Mesenchymal stem cell (in vitro differentiated cells and primary cell): Measurements from ENCODE around the gene RBM19.

Source experiments
- DNase-seq: peaks from one replicate; pipeline ENCODE4 v3.0.0-alpha.2; 2013
- H2AFZ ChIP-seq: one replicate; pipeline ENCODE4 v1.6.1; 2013; ENCODE audit warnings: low read depth, mild to moderate bottlenecking, control low read depth, inconsistent platforms, low read length, moderate library complexity
- H2AK5ac ChIP-seq: 2 replicates; pipeline ENCODE4 v1.6.1; 2013; ENCODE audit warnings: low read length, moderate library complexity, mild to moderate bottlenecking, inconsistent platforms; ENCODE audit not compliant: severe bottlenecking
- H2BK120ac ChIP-seq: one replicate; pipeline ENCODE4 v1.6.1; 2013; ENCODE audit warnings: low read depth, mild to moderate bottlenecking, inconsistent platforms, low read length, moderate library complexity
- H2BK12ac ChIP-seq, 2 experiments: one replicate each; pipeline ENCODE4 v1.6.1; 2013; ENCODE audit warnings: inconsistent platforms in 2 of 2, low read length in 2 of 2, mild to moderate bottlenecking in 2 of 2, moderate library complexity in 2 of 2, control low read depth in 1 of 2
- H2BK15ac ChIP-seq: one replicate; pipeline ENCODE4 v1.6.1; 2013; ENCODE audit warnings: mild to moderate bottlenecking, low read depth, inconsistent platforms; ENCODE audit not compliant: poor library complexity, severe bottlenecking
- H2BK5ac ChIP-seq: 2 replicates; pipeline ENCODE4 v1.6.1; 2013; ENCODE audit warnings: low read depth, mild to moderate bottlenecking, low read length, control low read depth, inconsistent platforms; ENCODE audit not compliant: poor library complexity, severe bottlenecking
- H3K14ac ChIP-seq, 2 experiments: one replicate each; pipeline ENCODE4 v1.6.1; 2013; ENCODE audit warnings: inconsistent platforms in 2 of 2, low read length in 2 of 2, control low read depth in 1 of 2, mild to moderate bottlenecking in 1 of 2, moderate library complexity in 1 of 2
- H3K18ac ChIP-seq, 2 experiments: one replicate each; pipeline ENCODE4 v1.6.1; 2013; ENCODE audit warnings: inconsistent platforms in 2 of 2, low read length in 2 of 2, control low read depth in 1 of 2, low read depth in 1 of 2, mild to moderate bottlenecking in 1 of 2
- H3K23ac ChIP-seq, 2 experiments: one replicate each; pipeline ENCODE4 v1.6.1; 2013; ENCODE audit warnings: inconsistent platforms in 2 of 2, low read length in 2 of 2, mild to moderate bottlenecking in 2 of 2, moderate library complexity in 2 of 2, control low read depth in 1 of 2
- H3K27ac ChIP-seq: 2 replicates; pipeline ENCODE4 v1.5.1; 2013; ENCODE audit warnings: mild to moderate bottlenecking, moderate library complexity, low read length, control low read depth, inconsistent platforms; ENCODE audit not compliant: poor library complexity, severe bottlenecking
- H3K27me3 ChIP-seq, 2 experiments: 2 replicates each; pipeline versions ENCODE4 v1.6.1 to v1.7.0; 2013; ENCODE audit warnings: low read length in 2 of 2, mild to moderate bottlenecking in 2 of 2, moderate library complexity in 2 of 2, control low read depth in 1 of 2, inconsistent platforms in 1 of 2; ENCODE audit not compliant: control insufficient read depth in 1 of 2, insufficient read depth in 1 of 2
- H3K36me3 ChIP-seq, 2 experiments: 2 replicates each; pipeline versions ENCODE4 v1.6.1 to v1.7.0; 2013; ENCODE audit warnings: low read length in 2 of 2, control low read depth in 1 of 2, inconsistent platforms in 1 of 2, low read depth in 1 of 2, mild to moderate bottlenecking in 1 of 2; ENCODE audit not compliant: insufficient read depth in 2 of 2, control insufficient read depth in 1 of 2
- H3K4ac ChIP-seq, 2 experiments: one replicate each; pipeline ENCODE4 v1.6.1; 2013; ENCODE audit warnings: inconsistent platforms in 2 of 2, low read length in 2 of 2, mild to moderate bottlenecking in 2 of 2, moderate library complexity in 2 of 2, control low read depth in 1 of 2, low read depth in 1 of 2
- H3K4me1 ChIP-seq: 2 replicates; pipeline ENCODE4 v1.6.1; 2013; ENCODE audit warnings: low read depth, low read length, control low read depth; ENCODE audit not compliant: control insufficient read depth, insufficient read depth
- H3K4me2 ChIP-seq: 2 replicates; pipeline ENCODE4 v1.6.1; 2013; ENCODE audit warnings: low read length, mild to moderate bottlenecking, inconsistent platforms; ENCODE audit not compliant: poor library complexity, severe bottlenecking
- H3K4me3 ChIP-seq, 2 experiments: 2 replicates each; pipeline versions ENCODE4 v1.5.1 to v1.7.0; 2013; ENCODE audit warnings: low read length in 2 of 2, mild to moderate bottlenecking in 2 of 2, control low read depth in 1 of 2, low read depth in 1 of 2; ENCODE audit not compliant: insufficient read depth in 1 of 2
- H3K79me1 ChIP-seq: replicated peaks from 2 replicates; pipeline ENCODE4 v1.6.1; 2013; ENCODE audit warnings: mild to moderate bottlenecking, control low read depth, low read length, inconsistent platforms; ENCODE audit not compliant: poor library complexity, severe bottlenecking
- H3K9ac ChIP-seq: 2 replicates; pipeline ENCODE4 v1.7.0; 2013; ENCODE audit warnings: mild to moderate bottlenecking, low read length, moderate library complexity
- H3K9me3 ChIP-seq: 2 replicates; pipeline ENCODE4 v1.7.0; 2013; ENCODE audit warnings: mild to moderate bottlenecking, low read length; ENCODE audit not compliant: control insufficient read depth
- H4K8ac ChIP-seq: one replicate; pipeline ENCODE4 v1.6.1; 2013; ENCODE audit warnings: inconsistent platforms, mild to moderate bottlenecking, low read length, moderate library complexity
- H4K91ac ChIP-seq: one replicate; pipeline ENCODE4 v1.6.1; 2013; ENCODE audit warnings: mild to moderate bottlenecking, low read length, inconsistent platforms
- WGBS: methylation state at CpG from one replicate; pipeline ENCODE4 v1.1.7; 2013; ENCODE audit warnings: mixed read lengths; 5-methylcytosine and 5-hydroxymethylcytosine counted together

Gene RBM19

DNA sequence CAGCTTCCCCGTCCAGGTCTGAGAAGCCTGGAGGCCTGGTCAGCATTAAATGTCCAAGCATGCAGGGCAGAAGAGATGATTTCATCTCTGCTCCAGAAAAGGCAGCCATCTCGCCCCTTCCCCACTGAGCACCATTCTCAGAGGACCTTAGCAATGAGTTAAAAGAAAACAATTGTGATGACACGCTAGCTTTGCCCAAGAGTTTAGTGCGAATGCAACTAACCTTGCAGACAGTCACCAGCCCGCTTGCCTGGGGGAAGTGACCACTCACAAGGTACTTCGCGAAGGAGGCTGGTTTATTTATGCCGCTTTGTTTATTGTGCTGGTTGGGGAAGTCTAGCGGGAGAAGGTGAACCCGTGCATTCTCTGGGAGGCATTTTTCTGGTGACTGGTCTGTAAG lies 170.7 kb downstream of the RBM19 start:
- Histone ChIP-seq H3K36me3 (no peaks in the 10 kb centered on the region), H3K14ac (no peak overlapping the region), H3K79me1 (no peaks in the 10 kb centered on the region), H2AFZ (no peak overlapping the region), H2BK5ac (no peak overlapping the region), H3K4me1 (no peaks in the 10 kb centered on the region), H3K23ac (no peak overlapping the region), H4K8ac (no peak overlapping the region), H3K4ac (no peak overlapping the region), H3K18ac (no peak overlapping the region), H3K27me3 (peaks cover 15 to 65% of the 10 kb centered on the region in 2 experiments), H2BK120ac (no peak overlapping the region), H4K91ac (no peak overlapping the region), H2BK15ac (no peak overlapping the region), H3K27ac (no peak overlapping the region), H3K4me2 (no peak overlapping the region), H2AK5ac (no peak overlapping the region), H3K9me3 (peaks cover 5% of the 10 kb centered on the region), H2BK12ac (no peak overlapping the region), H3K9ac (no peak overlapping the region), H3K4me3 (no peak overlapping the region)
- 69% methylated on average over 8 of the region's 10 CpGs for WGBS
- DNase-seq = no peak

DNA sequence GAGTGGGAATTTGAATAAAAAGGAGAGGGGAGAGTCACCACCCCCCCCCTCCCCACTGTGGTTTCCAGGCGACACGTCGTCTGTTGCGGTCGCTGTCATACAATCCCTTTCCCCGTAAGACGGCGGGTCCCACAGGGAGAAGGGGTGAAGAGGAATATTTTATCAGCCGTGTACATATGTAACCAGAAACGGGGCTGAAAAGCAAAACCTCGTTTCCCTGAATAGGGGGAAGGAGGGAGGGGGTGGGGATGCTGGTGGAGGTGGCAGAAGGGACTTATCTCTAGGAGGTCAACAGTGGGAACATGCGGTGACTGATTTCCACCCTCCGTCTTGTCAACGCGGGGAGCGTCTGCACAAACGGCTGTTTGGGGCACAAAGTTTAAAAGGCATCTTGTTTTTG lies 171.4 kb downstream of the RBM19 start:
- 90% methylated on average over 11 of the region's 17 CpGs for WGBS
- Histone ChIP-seq H3K9ac (no peak overlapping the region), H2BK15ac (no peak overlapping the region), H3K4me2 (no peak overlapping the region), H3K36me3 (no peaks in the 10 kb centered on the region), H3K4me1 (no peaks in the 10 kb centered on the region), H2BK120ac (no peak overlapping the region), H2AK5ac (no peak overlapping the region), H3K4ac (no peak overlapping the region), H3K9me3 (peaks cover 5% of the 10 kb centered on the region), H4K91ac (no peak overlapping the region), H3K79me1 (no peaks in the 10 kb centered on the region), H3K27me3 (peaks cover 21 to 69% of the 10 kb centered on the region in 2 experiments), H3K4me3 (no peak overlapping the region), H2BK12ac (no peak overlapping the region), H3K18ac (no peak overlapping the region), H3K27ac (no peak overlapping the region), H3K23ac (no peak overlapping the region), H2BK5ac (no peak overlapping the region), H2AFZ (no peak overlapping the region), H3K14ac (no peak overlapping the region), H4K8ac (no peak overlapping the region)
- DNase-seq = no peak

- Histone ChIP-seq H3K36me3 (no peaks in the 10 kb centered on the region), H2BK5ac (no peak overlapping the region), H2BK120ac (no peak overlapping the region), H3K23ac (no peak overlapping the region), H3K9ac (no peak overlapping the region), H2AFZ (no peak overlapping the region), H4K8ac (no peak overlapping the region), H3K4me2 (no peak overlapping the region), H2BK15ac (no peak overlapping the region), H3K14ac (no peak overlapping the region), H2BK12ac (no peak overlapping the region), H3K4me3 (no peak overlapping the region), H4K91ac (no peak overlapping the region), H3K27ac (no peak overlapping the region), H3K4ac (no peak overlapping the region), H3K18ac (no peak overlapping the region), H3K79me1 (no peaks in the 10 kb centered on the region), H2AK5ac (no peak overlapping the region), H3K4me1 (no peaks in the 10 kb centered on the region), H3K27me3 (peaks cover 27 to 69% of the 10 kb centered on the region in 2 experiments), H3K9me3 (peaks cover 8% of the 10 kb centered on the region)
- WGBS = 82% methylated on average over 7 of the region's 9 CpGs
- no peak for DNase-seq
Measured at GRCh38 chr12:113793250-113793649, 172.9 kb downstream of the RBM19 start.

GRCh38 chr12:113792450-113792849 lies 173.7 kb downstream of the RBM19 start:
- Histone ChIP-seq H4K91ac (no peak overlapping the region), H3K4me1 (no peaks in the 10 kb centered on the region), H2BK120ac (no peak overlapping the region), H2AK5ac (no peak overlapping the region), H3K9me3 (peaks cover 8% of the 10 kb centered on the region), H3K9ac (no peak overlapping the region), H3K4me3 (no peak overlapping the region), H3K79me1 (no peaks in the 10 kb centered on the region), H3K4ac (no peak overlapping the region), H3K23ac (no peak overlapping the region), H2AFZ (no peak overlapping the region), H3K14ac (no peak overlapping the region), H3K27ac (no peak overlapping the region), H2BK15ac (no peak overlapping the region), H2BK12ac (no peak overlapping the region), H2BK5ac (no peak overlapping the region), H3K4me2 (no peak overlapping the region), H3K36me3 (no peaks in the 10 kb centered on the region), H3K18ac (no peak overlapping the region), H3K27me3 (peaks cover 28 to 64% of the 10 kb centered on the region in 2 experiments), H4K8ac (no peak overlapping the region)
- no peak for DNase-seq
- 90% methylated on average over 6 of the region's 6 CpGs for WGBS
